AG09309 (cell line): ENCODE results near the gene RAD18.

ENCODE experiments used
- DNase-seq: peaks from one replicate; pipeline ENCODE4 v3.0.0-alpha.2; 2010; ENCODE audit warnings: low read depth
- H3K4me3 ChIP-seq: 2 replicates; pipeline ENCODE4 v1.5.1; 2011; ENCODE audit warnings: mild to moderate bottlenecking, low read depth, low read length, moderate library complexity; ENCODE audit not compliant: control insufficient read depth
- TF ChIP-seq, protein P1 (sequence below): IDR thresholded peaks from 2 replicates; pipeline ENCODE4 v1.5.1; 2011; ENCODE audit warnings: mild to moderate bottlenecking, low read depth, low read length, inconsistent platforms; ENCODE audit not compliant: insufficient read depth, control insufficient read depth; ENCODE audit errors: missing control alignments

Gene RAD18

DNA sequence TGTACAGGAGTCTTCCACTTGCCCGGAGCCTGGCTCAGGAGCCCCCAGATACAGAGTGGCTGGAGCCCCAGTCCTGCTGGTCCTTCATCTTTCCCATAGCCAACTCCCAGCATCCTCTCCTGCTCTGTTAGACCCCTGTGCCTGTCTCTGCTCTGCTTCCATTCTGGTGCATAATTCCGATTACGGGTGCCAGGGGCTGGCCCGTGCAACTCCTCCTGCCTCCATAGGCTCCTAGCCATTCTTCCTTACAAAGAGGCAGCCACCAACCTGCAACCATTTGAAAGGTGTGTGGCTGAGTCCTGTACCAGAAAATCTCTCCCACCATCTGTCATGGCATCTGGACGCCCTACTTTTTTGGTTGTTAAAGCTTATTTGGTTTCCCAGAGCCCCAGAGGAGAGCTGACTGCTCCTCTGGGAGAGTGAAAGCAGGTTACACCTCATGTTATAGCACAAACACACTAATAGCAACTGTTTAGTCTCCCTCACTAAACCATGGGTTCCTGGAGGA is 5.2 kb upstream of the RAD18 start:
- TF ChIP-seq, protein P1, sequence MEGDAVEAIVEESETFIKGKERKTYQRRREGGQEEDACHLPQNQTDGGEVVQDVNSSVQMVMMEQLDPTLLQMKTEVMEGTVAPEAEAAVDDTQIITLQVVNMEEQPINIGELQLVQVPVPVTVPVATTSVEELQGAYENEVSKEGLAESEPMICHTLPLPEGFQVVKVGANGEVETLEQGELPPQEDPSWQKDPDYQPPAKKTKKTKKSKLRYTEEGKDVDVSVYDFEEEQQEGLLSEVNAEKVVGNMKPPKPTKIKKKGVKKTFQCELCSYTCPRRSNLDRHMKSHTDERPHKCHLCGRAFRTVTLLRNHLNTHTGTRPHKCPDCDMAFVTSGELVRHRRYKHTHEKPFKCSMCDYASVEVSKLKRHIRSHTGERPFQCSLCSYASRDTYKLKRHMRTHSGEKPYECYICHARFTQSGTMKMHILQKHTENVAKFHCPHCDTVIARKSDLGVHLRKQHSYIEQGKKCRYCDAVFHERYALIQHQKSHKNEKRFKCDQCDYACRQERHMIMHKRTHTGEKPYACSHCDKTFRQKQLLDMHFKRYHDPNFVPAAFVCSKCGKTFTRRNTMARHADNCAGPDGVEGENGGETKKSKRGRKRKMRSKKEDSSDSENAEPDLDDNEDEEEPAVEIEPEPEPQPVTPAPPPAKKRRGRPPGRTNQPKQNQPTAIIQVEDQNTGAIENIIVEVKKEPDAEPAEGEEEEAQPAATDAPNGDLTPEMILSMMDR, result no peak
- H3K4me3 ChIP-seq, result no peak overlapping the region
- DNase-seq, result no peak

DNA sequence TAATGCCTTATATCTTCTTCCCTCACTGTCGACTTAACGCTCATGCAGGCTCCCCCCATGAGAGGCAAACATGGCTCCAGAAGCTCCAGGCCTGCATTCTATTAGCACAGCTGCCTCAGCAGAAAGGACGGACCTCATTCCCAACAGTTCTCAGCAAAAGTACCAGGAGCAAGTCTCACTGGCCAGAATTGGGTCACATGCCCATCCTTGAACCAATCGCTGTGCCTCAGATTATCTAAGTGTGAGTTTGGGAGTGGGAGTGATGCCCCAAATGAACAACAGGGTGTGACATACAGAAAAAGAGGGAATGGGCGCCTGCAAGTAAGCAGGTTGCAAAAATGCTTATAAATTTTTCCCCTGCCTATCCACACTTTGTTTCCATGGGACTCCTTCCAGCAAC is 4.3 kb upstream of the RAD18 start:
- no peak for DNase-seq
- TF ChIP-seq, protein P1, result no peak
- no peak overlapping the region for H3K4me3 ChIP-seq

DNA sequence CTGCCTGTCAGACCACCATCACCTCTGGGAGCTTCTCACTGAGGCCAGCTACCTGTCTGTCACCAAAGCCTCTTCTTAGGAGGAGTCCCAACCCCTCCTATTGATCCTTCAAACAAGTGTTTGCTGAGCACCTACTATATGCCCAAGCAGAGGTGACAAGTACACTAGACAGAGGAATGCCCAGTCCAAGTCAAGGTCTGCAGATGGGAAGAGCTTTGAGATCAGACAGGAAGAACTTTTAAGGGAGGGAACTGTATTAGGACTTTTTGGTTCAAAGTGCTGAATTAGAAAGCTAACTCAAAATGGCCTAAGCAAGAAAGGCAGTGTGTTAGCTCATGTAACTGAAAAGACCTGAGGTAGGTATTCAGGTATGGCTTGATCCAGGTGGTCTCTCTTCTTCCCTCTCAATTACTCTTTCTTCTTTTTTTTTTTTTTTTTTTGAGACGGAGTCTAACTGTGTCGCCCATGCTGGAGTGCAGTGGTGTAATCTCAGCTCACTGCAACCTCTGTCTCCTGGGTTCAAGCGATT is 3.6 kb upstream of the RAD18 start:
- TF ChIP-seq, protein P1, result no peak
- DNase-seq, result no peak
- H3K4me3 ChIP-seq, result no peak overlapping the region

DNA sequence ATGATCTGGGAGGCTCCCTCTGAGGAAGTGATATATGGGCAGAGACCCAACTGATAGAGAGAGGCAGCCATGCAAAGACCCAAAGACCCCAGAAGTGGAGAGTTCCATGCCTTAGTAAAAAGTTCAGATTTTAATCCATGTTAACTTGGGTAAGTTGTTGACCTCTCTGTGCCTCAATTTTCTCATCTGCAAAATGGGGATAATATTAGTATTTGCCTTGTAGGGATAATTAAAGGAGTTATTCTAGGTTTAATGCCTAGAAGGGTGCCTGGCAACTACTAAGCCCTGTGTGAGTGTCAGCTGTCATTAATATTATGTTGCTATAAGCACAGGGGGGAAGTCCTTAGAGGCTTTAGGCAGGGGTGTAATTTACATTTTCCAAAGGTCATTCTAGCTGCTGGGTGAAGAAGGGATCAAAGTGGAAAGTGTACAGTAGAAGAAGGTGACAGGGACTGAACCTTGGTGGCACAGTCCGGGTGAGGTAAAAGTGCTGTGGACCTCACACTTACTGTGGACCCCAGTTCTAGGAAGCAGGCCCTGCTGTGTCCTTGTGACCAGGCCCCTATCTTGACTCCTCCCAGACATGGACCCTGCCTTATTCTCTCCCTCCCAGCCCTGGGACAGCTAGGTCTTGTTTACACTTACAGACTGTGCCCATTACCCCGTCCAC is 3.0 kb upstream of the RAD18 start:
- DNase-seq, result no peak

DNA sequence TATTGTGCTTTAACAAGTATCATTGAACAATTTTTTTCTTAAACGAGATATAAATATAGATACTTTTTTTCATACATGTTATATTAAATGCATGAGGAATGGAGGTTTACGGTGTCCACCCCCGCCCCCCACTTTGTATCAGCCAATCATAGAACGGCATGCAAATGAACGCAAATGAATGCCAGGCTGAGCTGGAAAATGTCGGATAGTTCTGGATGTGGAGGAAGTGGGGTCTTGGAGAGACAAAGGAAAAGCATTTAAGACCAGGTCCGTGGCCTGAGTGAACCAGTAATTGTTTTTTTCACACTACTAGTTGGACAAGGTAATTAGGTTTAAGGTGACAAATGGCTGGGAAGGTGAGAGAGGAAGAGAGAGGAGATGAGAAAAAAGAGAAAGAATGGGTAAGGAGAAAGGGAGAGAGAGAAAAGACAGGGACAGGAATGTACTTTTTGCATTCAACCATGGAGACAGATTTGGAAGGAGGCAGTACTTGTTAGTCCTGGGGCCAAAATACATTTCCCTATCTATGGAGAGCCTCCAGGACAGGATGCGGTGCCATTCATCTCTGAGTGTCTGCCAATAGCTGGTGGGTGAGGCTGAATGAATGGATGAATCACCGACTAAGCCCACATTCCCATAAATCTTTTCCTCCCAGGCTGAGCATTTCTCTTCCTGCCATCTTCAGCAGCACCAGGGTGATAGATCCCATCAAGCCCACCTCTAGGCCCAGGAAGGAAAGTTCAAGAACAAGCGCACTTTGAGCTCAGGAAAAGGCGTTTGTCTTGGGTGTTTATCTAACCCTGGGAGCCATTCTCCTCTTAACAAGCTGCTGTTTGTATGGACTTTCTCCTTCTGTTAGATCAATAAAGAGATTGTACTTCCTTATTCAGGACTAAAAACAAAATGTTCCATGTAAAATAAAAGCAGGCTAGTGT is 1.4 kb upstream of the RAD18 start:
- DNase-seq, result peak; percentile 70
- TF ChIP-seq, protein P1, result no peak
- H3K4me3 ChIP-seq, result no peak overlapping the region

More for the DNA sequence above, 3.0 kb upstream of the RAD18 start:
- TF ChIP-seq, protein P1, result no peak
- no peak overlapping the region for H3K4me3 ChIP-seq

DNA sequence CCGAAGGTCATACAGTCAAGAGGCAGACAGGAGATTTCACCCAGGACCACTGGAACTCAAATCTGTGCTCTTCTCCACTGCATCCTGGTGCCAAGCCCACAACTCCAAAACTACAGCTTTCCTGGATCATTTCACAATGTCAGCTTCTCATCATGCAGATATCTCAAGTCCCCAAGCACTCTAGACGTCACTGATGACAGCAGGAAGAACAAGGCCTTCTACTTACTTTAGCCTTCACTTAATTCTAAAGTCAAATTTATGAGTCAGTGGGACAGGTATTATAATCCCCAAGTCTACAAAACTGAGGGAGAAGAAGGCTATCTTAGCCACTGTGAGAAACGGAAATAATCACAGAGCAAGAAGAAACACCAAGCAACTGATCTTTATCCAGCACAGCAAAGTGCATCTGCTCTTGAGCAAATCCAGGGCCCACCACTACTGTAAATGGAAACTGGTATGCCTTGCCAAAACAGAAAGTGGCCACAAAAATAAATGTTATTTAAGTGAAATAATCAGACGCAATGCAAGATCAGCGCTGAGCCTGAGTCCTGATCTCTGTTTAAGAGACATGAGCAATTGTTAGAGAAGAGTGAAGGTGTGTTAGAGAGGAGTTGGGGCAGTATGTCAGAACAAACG is 928 bp downstream of the RAD18 start:
- peak overlapping the region; percentile 67 for H3K4me3 ChIP-seq
- TF ChIP-seq, protein P1, result no peak
- DNase-seq, result no peak
